GDM1 (cell line): Measurements from ENCODE around the gene SORT1.
"Not testable (repeated sequence)": the region's sequence is repeated elsewhere in the genome, so short reads cannot be mapped to it uniquely, and the experiment has no call there.

Source experiments
- DNase-seq: peaks from one replicate; lab custom pipeline; 2025; lab: John Stamatoyannopoulos, UW

The SORT1 gene

DNA sequence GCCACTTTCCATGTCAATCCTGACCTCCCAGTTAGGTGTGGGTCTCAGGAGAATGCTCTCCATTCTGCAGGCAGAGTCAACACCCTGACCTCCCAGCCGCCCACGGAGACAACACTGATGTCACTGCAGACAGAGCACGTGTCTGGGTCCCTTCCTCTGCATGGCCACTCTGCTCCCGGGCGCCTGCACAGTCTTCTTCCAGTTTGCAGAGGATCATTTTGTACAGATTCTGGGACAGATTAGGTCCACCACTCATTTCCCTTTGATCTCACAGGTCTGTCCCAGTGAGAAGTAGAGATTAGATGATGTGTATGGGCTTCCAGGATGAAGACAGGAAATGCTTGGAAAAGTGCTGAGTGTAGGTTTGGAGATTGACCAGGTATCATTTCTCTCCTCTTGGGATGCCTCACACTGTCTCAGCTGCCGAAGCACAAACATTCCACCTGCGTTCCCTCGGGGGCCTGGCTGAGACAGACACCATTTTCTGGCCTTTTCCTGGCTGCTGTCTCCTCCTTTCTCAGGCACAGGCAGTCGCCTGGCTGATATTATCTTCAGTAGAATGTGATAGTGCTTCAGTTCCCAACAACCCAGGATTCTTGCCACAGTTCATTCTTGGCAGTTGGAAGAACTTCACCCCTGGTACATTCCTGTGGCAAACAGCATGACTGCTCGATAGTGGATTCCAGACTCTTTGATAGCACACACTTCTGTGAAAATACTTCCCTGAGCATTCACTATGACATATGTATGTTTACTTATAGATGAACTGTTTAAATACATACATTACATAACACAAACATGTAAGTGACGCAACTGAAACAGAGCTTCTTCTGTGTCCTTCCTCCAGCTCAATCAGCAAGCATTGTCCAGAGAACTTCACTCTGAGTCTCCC lies 98.8 kb downstream of the SORT1 start:
- no peak for DNase-seq

GRCh38 chr1:109296782-109297181 lies 100.9 kb downstream of the SORT1 start:
- no peak for DNase-seq

- DNase-seq: no peak
Measured at GRCh38 chr1:109295712-109296415, 101.9 kb downstream of the SORT1 start.

GRCh38 chr1:109294481-109294880 lies 103.2 kb downstream of the SORT1 start:
- no peak for DNase-seq

- no peak for DNase-seq
Measured at GRCh38 chr1:109293026-109293425, 104.7 kb downstream of the SORT1 start.

DNA sequence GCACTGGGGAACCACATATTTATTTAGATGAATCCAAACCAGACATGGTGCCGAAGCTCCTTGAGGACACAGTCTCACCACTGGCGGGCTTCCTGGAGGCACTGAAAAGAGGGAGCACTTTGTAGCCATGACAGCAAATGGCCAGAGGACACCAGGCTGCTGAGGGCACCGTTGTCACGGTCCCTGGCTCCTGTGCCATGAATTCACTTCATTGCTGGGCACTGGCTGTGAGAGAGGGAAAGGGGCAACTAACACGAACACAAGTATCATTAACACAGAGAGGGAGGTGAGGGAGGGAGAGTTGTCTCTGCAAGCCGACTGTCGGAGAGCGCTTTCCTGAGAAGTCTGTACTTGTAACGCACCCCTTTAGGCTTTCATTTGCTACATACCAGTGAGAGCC lies 105.4 kb downstream of the SORT1 start:
- DNase-seq: no peak

DNA sequence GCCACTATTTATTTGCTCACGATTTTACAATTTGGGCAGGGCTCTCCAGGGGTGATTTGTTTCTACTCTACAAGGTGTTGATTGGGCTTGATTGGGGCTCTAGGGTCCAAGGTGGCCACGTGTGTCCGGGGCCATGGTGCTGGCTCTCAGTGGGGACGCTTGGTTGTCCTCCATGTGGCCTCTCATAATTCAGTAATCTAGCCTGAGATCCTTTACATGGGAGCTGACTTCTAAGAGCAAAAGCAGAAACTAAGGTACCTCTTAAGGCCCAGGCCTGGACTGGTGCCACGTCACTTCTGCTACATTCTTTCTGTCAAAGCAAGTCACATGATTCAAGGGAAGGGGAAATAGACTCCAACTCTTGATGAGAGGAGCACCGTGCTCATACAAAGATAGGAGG lies 106.7 kb downstream of the SORT1 start:
- DNase-seq: no peak

GRCh38 chr1:109290137-109290536 lies 107.6 kb downstream of the SORT1 start:
- no peak for DNase-seq

DNA sequence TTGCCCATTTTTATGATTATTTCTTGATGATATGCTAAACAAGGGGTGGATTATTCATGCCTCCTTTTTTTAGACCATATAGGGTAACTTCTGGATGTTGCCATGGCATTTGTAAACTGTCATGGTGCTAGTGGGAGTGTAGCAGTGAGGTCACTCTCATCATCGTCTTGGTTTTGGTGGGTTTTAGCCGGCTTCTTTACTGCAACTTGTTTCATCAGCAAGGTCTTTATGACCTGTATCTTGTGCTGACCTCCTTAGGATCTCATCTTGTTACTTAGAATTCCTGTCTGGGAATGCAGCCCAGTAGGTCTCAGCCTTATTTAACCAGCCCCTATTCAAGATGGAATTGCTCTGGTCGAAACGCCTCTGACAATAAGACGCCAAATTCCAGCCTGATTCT lies 111.0 kb downstream of the SORT1 start:
- not testable (repeated sequence) for DNase-seq

GRCh38 chr1:109283748-109284600 lies 113.7 kb downstream of the SORT1 start:
- no peak for DNase-seq

- DNase-seq: peak; percentile 50
Measured at GRCh38 chr1:109282952-109283747, 114.6 kb downstream of the SORT1 start, which contains the start of gene PSRC1. Gene PSRC1, minus strand, starts transcription at chr1:109283145.

DNA sequence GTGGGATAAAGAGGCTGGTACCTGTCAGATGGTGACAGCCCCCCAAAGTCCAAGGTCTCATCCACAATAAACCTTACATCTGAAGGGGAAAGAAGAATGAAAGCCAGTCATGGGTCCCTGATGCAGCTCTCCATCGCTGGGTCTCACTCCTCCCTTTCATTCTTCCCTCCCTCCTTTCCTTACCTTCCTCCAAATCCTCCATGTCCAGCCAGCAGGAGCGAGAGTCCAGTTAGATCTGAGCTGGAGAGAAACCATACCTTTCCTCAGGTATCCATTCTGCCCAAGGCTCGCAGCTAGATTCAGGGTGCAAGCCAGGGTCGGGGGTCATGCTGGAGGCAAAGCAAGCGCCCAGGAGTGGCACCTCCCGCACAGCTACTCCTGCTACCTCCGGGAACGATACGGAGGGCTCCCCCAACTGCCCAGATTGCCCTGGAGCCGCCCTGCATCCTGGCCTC lies 115.2 kb downstream of the SORT1 start:
- DNase-seq: no peak

DNA sequence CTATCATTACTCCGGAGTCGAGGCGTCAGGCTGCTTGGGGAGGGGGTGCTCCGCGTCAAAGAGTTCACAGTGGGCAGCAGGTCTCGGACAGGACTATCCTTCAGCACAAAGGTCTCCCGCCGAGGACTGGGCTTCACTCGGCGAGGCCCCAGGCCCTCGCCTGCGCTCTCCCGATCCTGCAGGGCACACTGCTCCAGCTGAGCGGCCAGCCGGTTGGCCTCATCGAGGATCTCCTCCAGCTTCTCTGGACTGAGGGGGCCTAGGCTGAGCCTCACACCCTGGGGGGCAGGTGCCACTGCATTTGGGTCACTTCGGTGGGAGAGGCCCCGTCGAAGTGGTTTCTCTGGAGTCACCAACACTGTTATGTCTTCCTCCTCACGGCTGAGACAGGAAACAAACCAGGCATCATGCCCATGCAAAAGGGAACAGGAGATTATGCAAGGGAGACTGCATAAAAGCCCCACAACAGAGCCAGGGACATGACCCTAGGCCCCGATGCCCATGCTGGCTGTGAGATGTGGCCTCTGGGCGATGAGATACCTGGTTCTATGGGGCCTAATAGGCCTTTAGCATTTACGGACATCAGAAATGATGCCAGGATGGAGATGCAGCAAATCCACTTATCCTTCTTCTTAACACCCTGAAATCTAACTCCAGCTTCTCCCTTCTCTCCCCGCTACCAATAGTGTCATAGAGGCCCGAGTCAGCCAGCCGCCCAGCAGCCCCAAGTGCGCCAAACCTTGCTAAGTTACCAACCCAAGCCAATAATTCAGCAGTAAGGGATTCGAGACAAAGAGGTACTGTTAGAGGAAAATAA lies 115.8 kb downstream of the SORT1 start:
- DNase-seq: peak; percentile 13

DNA sequence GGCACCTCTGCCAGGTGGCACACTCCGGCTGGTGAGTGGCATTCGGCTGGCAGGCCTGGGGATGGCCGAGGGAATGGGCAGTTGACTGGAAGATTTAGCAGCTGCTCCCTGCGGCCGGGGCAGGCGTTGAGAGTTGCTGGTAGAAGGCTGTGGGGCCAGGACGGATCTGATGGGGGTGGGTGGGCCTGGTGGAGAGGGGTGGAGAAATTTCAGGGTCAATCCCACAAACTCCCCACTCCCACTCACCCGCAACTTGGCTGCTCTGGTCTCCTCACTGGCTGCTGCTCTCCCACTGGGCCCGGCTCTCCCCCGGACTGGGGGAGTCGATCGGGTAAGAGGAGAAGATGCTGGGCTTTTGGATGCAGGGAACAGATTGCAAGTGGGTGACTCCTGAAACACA lies 116.9 kb downstream of the SORT1 start:
- DNase-seq: no peak

DNA sequence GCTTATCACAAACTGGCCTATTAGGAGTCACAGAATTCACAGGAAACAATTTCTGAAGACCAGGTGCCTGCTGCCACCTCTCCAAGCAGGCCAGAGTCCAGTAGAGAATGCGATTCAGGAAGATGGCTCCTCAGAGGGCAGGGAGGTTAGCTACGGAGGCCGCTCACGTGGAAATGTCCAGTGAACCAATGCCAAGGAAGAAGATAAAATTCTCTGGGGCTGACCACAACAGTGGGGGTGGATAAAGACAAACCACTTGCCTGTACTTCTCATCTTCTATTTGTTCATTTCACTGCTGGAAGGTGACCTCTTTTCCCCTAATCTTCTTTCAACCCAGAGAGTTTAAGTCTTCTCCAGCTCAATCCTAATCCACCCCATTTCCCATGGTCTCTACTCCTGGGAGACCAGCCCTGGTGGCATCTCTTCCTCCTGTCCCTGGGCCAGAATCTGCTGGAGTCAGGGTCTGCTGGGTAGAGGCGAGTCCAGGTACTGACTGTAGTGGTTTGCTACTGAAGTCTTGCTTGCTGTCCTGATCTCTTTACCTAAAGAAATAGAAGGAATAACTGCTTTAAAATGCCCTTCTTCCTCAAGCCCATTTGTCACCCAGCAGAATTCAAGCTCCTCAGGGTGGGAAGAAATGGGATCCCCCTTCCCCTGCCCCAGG lies 118.0 kb downstream of the SORT1 start:
- no peak for DNase-seq

GRCh38 chr1:109277434-109278204 lies 120.1 kb downstream of the SORT1 start:
- peak; percentile 40 for DNase-seq

DNA sequence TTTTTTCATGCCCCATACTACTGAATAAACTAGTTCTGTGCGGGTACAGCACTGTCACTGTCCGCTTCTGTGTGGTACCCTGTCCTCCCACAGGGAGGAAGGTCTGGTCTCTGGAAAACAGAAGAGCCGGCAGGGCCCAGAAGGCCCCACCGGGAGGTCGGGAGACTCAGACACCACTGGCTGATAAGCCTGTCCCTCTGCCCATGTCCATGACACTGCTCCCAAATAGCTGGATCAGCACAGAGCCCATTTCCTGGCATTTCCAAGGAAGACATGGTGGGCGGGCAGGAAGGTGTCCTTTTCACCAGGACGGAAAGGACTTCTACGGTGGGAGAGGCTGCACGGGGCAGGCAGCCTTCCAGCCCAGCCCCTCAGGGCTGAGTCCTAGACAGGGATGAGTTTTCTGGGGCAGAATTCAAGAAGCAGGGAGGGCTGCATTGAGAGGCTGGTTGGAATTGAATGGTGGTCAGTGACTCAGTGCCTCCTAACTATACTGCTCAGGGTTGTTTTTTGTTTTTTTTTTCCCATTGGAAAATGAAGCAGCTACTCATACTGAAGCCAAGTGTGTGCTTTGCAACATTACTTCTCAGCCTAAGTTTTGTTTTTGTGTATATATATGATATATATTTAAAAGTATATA lies 121.9 kb downstream of the SORT1 start:
- DNase-seq: no peak
